GM12801 (cell line): ENCODE measurements around the gene IL22.

Source experiments
- CTCF ChIP-seq: IDR thresholded peaks from one replicate; pipeline ENCODE4 v1.5.1; 2011; ENCODE audit warnings: control low read depth; ENCODE audit not compliant: insufficient read length; ENCODE audit errors: extremely low read depth

The IL22 gene

GRCh38 chr12:68237619-68238018 is 15.8 kb downstream of the IL22 start:
- no peak for TF ChIP-seq CTCF

GRCh38 chr12:68237078-68237477 is 16.3 kb downstream of the IL22 start:
- no peak for TF ChIP-seq CTCF

GRCh38 chr12:68236421-68237059 is 16.9 kb downstream of the IL22 start:
- no peak for TF ChIP-seq CTCF

DNA sequence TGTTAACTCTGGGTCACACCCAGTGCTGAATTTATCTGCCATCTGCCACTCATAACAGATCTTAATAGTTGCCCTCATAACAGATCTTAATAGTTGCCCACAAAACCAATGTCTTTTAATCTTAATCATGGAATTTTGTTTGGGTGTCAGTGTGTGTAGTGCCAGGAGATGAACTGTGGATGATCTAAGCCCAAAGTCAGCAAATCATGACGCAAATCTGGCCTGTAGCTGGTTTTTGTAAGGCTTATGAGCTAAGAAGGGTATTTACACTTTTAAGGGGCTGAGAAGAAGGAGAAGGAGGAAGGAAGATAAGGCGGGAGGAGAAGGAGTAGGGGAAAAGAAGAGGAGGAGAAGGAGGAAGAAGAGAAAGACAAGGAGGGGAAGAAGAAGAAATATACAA is 17.8 kb downstream of the IL22 start:
- no peak for TF ChIP-seq CTCF

DNA sequence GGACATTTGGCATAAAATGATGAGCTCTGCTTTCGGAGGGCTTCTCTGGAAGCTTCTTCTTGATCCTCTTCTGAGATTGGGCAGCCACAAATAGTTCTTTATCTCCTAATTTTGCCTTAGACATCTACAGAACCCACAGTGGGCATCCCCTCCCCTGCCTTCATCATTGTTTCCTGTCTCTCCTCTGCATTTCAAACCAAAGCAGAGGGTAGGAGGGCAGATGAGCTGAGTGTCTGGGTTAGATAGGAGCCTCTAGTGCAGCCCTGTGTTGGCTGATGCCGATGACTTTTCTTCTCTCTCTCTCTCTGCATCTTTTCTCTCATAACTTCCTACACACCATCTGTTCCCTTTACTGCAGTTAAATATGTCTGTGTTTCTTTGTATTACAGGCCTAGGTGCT is 19.3 kb downstream of the IL22 start:
- TF ChIP-seq CTCF = no peak

- no peak for TF ChIP-seq CTCF
These were observed 19.9 kb downstream of the IL22 start for GRCh38 chr12:68233498-68233897.

GRCh38 chr12:68231691-68232090 is 21.7 kb downstream of the IL22 start:
- no peak for TF ChIP-seq CTCF
